K562 (cell line): ENCODE data around the gene FOXI1. TPM values are rescaled to one million over a fixed set of nuclear protein-coding genes. Genes with fewer than 3 reads are reported as not detected.

ENCODE experiments used
- ATAC-seq: fragments of 200-7000 bp; cut with Tn5 transposase; 3 replicates; pipeline ENCODE4 v1.9.1; 2020; ENCODE audit warnings: moderate library complexity
- BruUV-seq: library from RNA; stranded (reverse); fragments of 400-500 nt; replicated peaks from 2 replicates; lab custom pipeline; 2021; lab: Mats Ljungman, UMichigan
- CTCF ChIA-PET: fragments of 300-600 bp; formaldehyde crosslinking; extraction: SDS; loops from one replicate; lab custom pipeline; 2021; ENCODE audit warnings: low intra/inter-chr PET ratio; lab: Yijun Ruan, JAX
- POLR2A ChIA-PET: fragments of 300-600, 350-650 bp; sonication (Branson Sonifier 250); formaldehyde crosslinking; extraction: SDS; loops from one replicate; lab custom pipeline; 2021; ENCODE audit warnings: antibody characterized with exemption, inconsistent platforms; lab: Yijun Ruan, JAX
- DNase-seq, 4 experiments: peaks; one replicate each; pipeline versions ENCODE4 v3.0.0 to v3.0.0-alpha.2; 2011 to 2018; ENCODE audit warnings: low spot score in 3 of 4, mixed read lengths in 3 of 4; ENCODE audit errors: extremely low read depth in 1 of 4
- FAIRE-seq: peaks from 2 replicates; lab custom pipeline; 2011; peaks lifted over from hg19 to GRCh38; lab: Jason Lieb, UNC
- H2AFZ ChIP-seq: 2 replicates; pipeline ENCODE4 v1.6.0; 2011; ENCODE audit warnings: low read depth, low read length, control low read depth, inconsistent platforms
- H3K27ac ChIP-seq: fragments of 200-600 bp; 3 replicates; pipeline ENCODE4 v1.8.0; 2011; ENCODE audit warnings: low read depth, mild to moderate bottlenecking, control low read depth, inconsistent platforms, low read length, moderate library complexity, mixed read lengths; ENCODE audit errors: extremely low read depth
- H3K27me3 ChIP-seq, 2 experiments: fragments of 300-600 bp in 1 of 2; 2 replicates in 1 of 2; 3 replicates in 1 of 2; pipeline versions ENCODE4 v1.6.0 to v1.8.0; 2011; ENCODE audit warnings: inconsistent platforms in 2 of 2, low read length in 2 of 2, mild to moderate bottlenecking in 1 of 2, mixed read lengths in 1 of 2, moderate library complexity in 1 of 2; ENCODE audit not compliant: control insufficient read depth in 2 of 2, insufficient read depth in 2 of 2
- H3K36me3 ChIP-seq: fragments of 300-600 bp; 3 replicates; pipeline ENCODE4 v1.8.0; 2011; ENCODE audit warnings: mild to moderate bottlenecking, low read length, inconsistent platforms; ENCODE audit not compliant: control insufficient read depth, insufficient read depth
- H3K4me1 ChIP-seq, 2 experiments: fragments of 200-600 bp in 1 of 2; replicated peaks in 1 of 2; 2 replicates in 1 of 2; 3 replicates in 1 of 2; pipeline versions ENCODE4 v1.5.1 to v1.8.0; 2011; ENCODE audit warnings: inconsistent platforms in 2 of 2, low read length in 2 of 2, mild to moderate bottlenecking in 1 of 2, mixed read lengths in 1 of 2, moderate library complexity in 1 of 2; ENCODE audit not compliant: control insufficient read depth in 2 of 2, insufficient read depth in 2 of 2
- H3K4me2 ChIP-seq: 2 replicates; pipeline ENCODE4 v1.6.1; 2011; ENCODE audit warnings: low read length, control low read depth, inconsistent platforms, mixed read lengths; ENCODE audit not compliant: insufficient read depth
- H3K4me3 ChIP-seq: fragments of 200-600 bp; sonication (generic), shearing (Covaris generic); 2 replicates; pipeline ENCODE4 v1.5.1; 2016; ENCODE audit warnings: control low read depth, inconsistent platforms
- H3K79me2 ChIP-seq: fragments of 200-600 bp; 3 replicates; pipeline ENCODE4 v1.8.0; 2011; ENCODE audit warnings: low read length, inconsistent platforms; ENCODE audit not compliant: control insufficient read depth, insufficient read depth
- H3K9ac ChIP-seq, 2 experiments: 2 replicates each; pipeline versions ENCODE4 v1.6.0 to v1.6.1; 2011; ENCODE audit warnings: low read depth in 2 of 2, low read length in 2 of 2, control low read depth in 1 of 2, inconsistent platforms in 1 of 2, mild to moderate bottlenecking in 1 of 2, mixed read lengths in 1 of 2; ENCODE audit not compliant: insufficient read depth in 1 of 2
- H3K9me1 ChIP-seq: one replicate; pipeline ENCODE4 v1.6.0; 2011; ENCODE audit warnings: inconsistent platforms, mild to moderate bottlenecking, low read length, moderate library complexity; ENCODE audit not compliant: control insufficient read depth, insufficient read depth
- H3K9me3 ChIP-seq: replicated peaks from 2 replicates; pipeline ENCODE4 v1.5.1; 2011; ENCODE audit warnings: low read depth, low read length, inconsistent platforms; ENCODE audit not compliant: control insufficient read depth, insufficient read depth
- H4K20me1 ChIP-seq: replicated peaks from 2 replicates; pipeline ENCODE4 v1.6.1; 2011; ENCODE audit warnings: low read length, inconsistent platforms, mixed read lengths; ENCODE audit not compliant: control insufficient read depth, insufficient read depth
- OTX1 ChIP-seq: fragments of 450-650 bp; formaldehyde crosslinking; IDR thresholded peaks from 2 replicates; pipeline ENCODE4 v1.4.0; 2022; ENCODE audit warnings: mild to moderate bottlenecking
- RAD21 ChIP-seq, 2 experiments: fragments of 250-450 bp in 1 of 2; fragments of 450-650 bp in 1 of 2; sonication (Bioruptor Pico) in 1 of 2; formaldehyde crosslinking in 1 of 2; IDR thresholded peaks in 1 of 2; conservative IDR thresholded peaks in 1 of 2; 2 replicates each; pipeline versions ENCODE4 v1.4.0 to v1.8.0; 2020 to 2022; ENCODE audit warnings: mild to moderate bottlenecking in 2 of 2, moderate library complexity in 1 of 2
- ZNF12 ChIP-seq: sonication (generic); formaldehyde crosslinking; IDR thresholded peaks from 2 replicates; pipeline ENCODE4 v1.4.0; 2020; ENCODE audit warnings: mild to moderate bottlenecking, missing genetic modification reagents
- WGBS: fragments of 100-300 bp; shearing (Covaris generic); methylation state at CpG from one replicate; pipeline ENCODE4 v1.1.6; 2016; ENCODE audit warnings: low coverage, mixed read lengths; ENCODE audit not compliant: insufficient coverage; ENCODE audit errors: missing lambda C conversion rate; 5-methylcytosine and 5-hydroxymethylcytosine counted together
- in situ Hi-C: fragments of 300-500 bp; cut with MboI; formaldehyde crosslinking; loops from 4 replicates; pipeline ENCODE4 v1.15.0; 2018; ENCODE audit warnings: inconsistent platforms, mixed read lengths
- intact Hi-C: fragments of 100-400 bp; cut with micrococcal nuclease; formaldehyde crosslinking; loops from 2 replicates; pipeline ENCODE4 v1.14.2; 2022
- polyA plus RNA-seq, 8 experiments: library from polyadenylated mRNA; depleted of rRNA in 4 of 8; stranded (reverse) in 5 of 8; unstranded in 3 of 8; fragments of >200 nt; fragmentation: Nextera tagmentation in 2 of 8; fragmentation: Illumina TruSeq in 1 of 8; extraction: Ambion mirVana in 2 of 8; extraction: Trizol in 1 of 8; gene quantifications; 2 replicates each; pipeline versions ENCODE4 v1.2.1 to v1.2.3, GENCODE V29; 2011 to 2014; ENCODE audit warnings: inconsistent platforms in 1 of 8, missing spikeins in 1 of 8
- total RNA-seq, 7 experiments: library from RNA; depleted of rRNA in 6 of 7; stranded (reverse); fragments of >200 nt in 6 of 7; fragmentation: Illumina TruSeq in 2 of 7; extraction: Trizol in 2 of 7; gene quantifications; 2 replicates each; pipeline versions ENCODE4 v1.2.1 to v1.2.3, GENCODE V29; 2011 to 2021; ENCODE audit warnings: low replicate concordance in 1 of 7

The FOXI1 gene
- total and polyA plus RNA-seq, 9 of the 15 experiments (the other 6 are each of a cell fraction or from before 2014, with no cell fraction given) = not detected

DNA sequence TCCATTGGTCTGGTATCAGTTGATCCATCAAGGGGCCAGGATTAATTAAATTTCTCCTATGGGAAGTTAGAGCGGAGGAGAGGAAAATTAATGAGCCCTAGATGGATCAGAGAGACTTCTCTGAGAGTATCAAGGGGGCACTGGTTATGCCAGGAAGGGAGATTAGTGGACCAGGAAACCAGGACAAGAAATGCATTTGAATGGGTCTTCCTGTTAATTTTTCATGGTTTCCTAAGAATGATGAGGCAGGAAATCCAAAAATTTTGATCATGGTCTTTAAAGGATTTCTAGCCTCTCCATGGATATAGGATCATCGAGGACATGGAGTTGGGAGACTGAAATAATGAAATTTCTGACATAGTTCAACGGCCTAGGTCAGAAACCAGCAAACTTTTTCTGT is 30.8 kb downstream of the FOXI1 start:
- peaks cover 6 to 14% of the 10 kb centered on the region in 2 experiments for H3K4me1 ChIP-seq
- ChIA-PET POLR2A (no interaction called here), CTCF (no interaction called here)

DNA sequence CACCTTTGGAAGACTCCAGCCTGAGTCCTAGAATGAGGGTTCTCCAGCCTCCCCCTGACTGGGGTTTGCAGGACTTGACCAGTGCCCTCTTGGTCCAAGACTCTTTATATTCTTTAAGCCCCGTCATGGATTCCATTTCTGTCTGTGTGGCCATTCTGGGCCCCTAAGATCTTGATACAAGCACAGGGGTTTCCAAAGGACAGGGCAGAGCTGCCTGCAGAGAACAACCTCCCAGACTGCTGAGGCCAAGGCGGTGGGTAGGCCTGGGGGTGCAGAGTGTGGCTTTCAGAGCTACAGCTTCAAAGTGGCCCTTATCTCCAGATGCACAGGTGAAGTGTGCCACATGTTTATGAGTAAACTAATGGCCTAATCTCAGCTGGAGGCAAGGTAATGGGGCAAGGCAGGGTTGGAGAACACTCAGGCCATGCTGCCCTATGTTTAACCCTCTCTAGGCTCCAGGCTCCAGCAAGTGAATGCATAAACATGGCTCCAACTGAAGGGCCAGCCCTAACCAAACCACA is 32.1 kb downstream of the FOXI1 start:
- no peaks in the 10 kb centered on the region for H3K79me2 ChIP-seq
- ATAC-seq (no peak), DNase-seq (no peak), FAIRE-seq (no peak)
- BruUV-seq = no TSS peak
- whole genome bisulfite sequencing = 0% methylated on average over 2 of the region's 2 CpGs
- in situ Hi-C loops (no loop called here), intact Hi-C loops (no loop called here)
- H3K9me1 ChIP-seq = no peaks in the 10 kb centered on the region
- H3K4me1 ChIP-seq = peaks cover 8 to 14% of the 10 kb centered on the region in 2 experiments
- CTCF ChIA-PET = no interaction called here
- H3K4me3 ChIP-seq = no peak overlapping the region
- H3K27ac ChIP-seq = no peak overlapping the region
- no peak overlapping the region for H3K4me2 ChIP-seq
- H2AFZ ChIP-seq = no peak overlapping the region
- no peak for TF ChIP-seq OTX1 (CRISPR knock-in tag)
- H3K9me3 ChIP-seq = no peaks in the 10 kb centered on the region
- no peaks in the 10 kb centered on the region for H4K20me1 ChIP-seq
- H3K9ac ChIP-seq = no peak overlapping the region
- H3K36me3 ChIP-seq = no peaks in the 10 kb centered on the region
- peaks cover 2 to 4% of the 10 kb centered on the region in 2 experiments; a peak in 3 of 5 replicates for H3K27me3 ChIP-seq
- POLR2A ChIA-PET = interaction anchor here (0.6 kb wide), 1 partner anchor 44 kb away, joined by 3 read pairs; no protein-coding TSS in a partner anchor

More for the DNA sequence above, 30.8 kb downstream of the FOXI1 start:
- no peak overlapping the region for H3K4me3 ChIP-seq
- DNase-seq (no peak), FAIRE-seq (no peak), ATAC-seq (no peak)
- no peaks in the 10 kb centered on the region for H3K36me3 ChIP-seq
- no peaks in the 10 kb centered on the region for H3K9me1 ChIP-seq
- H3K9ac ChIP-seq = no peak overlapping the region
- in situ Hi-C loops = no loop called here
- intact Hi-C loops = no loop called here
- no peak overlapping the region for H3K27ac ChIP-seq
- H4K20me1 ChIP-seq = no peaks in the 10 kb centered on the region
- H2AFZ ChIP-seq = no peak overlapping the region
- H3K9me3 ChIP-seq = no peaks in the 10 kb centered on the region
- TF ChIP-seq RAD21 (CRISPR knock-in tag; conservative IDR thresholded peaks at IDR 0.05 in 1 of 2, IDR thresholded peaks at IDR 0.05 in 1 of 2) = no peak
- TF ChIP-seq ZNF12 (CRISPR knock-in tag) = no peak
- TF ChIP-seq, all 486 proteins: peak for 0
- H3K4me2 ChIP-seq = no peak overlapping the region
- 4% methylated on average over 3 of the region's 3 CpGs for WGBS
- no TSS peak for BruUV-seq
- H3K79me2 ChIP-seq = no peaks in the 10 kb centered on the region
- no peaks in the 10 kb centered on the region for H3K27me3 ChIP-seq
